ENCODE results near the gene CDH26.

The CDH26 gene

GRCh38 chr20:60048634-60049521 lies 90.7 kb downstream of the CDH26 start:
- no peak for TF ChIP-seq GATA3 (IDR thresholded peaks at IDR 0.05; ENCODE audit: low read depth, low read length)

DNA sequence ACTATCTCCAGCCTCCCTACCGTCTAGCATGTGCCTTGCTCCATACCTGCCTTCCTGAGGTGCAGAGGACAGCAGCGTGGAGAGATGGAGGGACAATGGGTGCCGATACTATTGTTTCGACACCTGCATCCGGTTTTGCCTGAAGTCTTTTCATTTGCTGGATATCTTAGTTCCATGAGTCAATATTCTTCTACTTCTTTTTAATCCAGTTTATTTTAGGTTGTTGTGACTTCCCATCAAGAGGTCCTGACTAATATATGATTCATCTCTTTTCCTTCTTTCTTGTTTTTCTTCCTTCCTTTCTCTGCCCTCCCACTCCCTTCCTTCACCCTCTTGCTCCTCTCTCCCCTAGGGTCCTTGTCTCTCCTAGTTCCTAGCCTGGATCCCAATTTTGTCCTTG lies 91.4 kb downstream of the CDH26 start:
- TF ChIP-seq GATA3 (IDR thresholded peaks at IDR 0.05; ENCODE audit: low read depth, low read length) (no peak), GATA2 (IDR thresholded peaks at IDR 0.05; ENCODE audit: low read depth, low read length) (no peak)

GRCh38 chr20:60050193-60050947 lies 92.1 kb downstream of the CDH26 start:
- no peak for TF ChIP-seq GATA3 (IDR thresholded peaks at IDR 0.05; ENCODE audit: low read depth, low read length)
- TF ChIP-seq GATA2 (IDR thresholded peaks at IDR 0.05; ENCODE audit: low read depth, low read length), result no peak

GRCh38 chr20:60051911-60052310 lies 93.7 kb downstream of the CDH26 start:
- TF ChIP-seq GATA3 (IDR thresholded peaks at IDR 0.05; ENCODE audit: low read depth, low read length) (no peak), GATA2 (IDR thresholded peaks at IDR 0.05; ENCODE audit: low read depth, low read length) (no peak)

GRCh38 chr20:60052322-60052721 lies 94.1 kb downstream of the CDH26 start:
- no peak for TF ChIP-seq GATA2 (IDR thresholded peaks at IDR 0.05; ENCODE audit: low read depth, low read length)
- no peak for TF ChIP-seq GATA3 (IDR thresholded peaks at IDR 0.05; ENCODE audit: low read depth, low read length)

DNA sequence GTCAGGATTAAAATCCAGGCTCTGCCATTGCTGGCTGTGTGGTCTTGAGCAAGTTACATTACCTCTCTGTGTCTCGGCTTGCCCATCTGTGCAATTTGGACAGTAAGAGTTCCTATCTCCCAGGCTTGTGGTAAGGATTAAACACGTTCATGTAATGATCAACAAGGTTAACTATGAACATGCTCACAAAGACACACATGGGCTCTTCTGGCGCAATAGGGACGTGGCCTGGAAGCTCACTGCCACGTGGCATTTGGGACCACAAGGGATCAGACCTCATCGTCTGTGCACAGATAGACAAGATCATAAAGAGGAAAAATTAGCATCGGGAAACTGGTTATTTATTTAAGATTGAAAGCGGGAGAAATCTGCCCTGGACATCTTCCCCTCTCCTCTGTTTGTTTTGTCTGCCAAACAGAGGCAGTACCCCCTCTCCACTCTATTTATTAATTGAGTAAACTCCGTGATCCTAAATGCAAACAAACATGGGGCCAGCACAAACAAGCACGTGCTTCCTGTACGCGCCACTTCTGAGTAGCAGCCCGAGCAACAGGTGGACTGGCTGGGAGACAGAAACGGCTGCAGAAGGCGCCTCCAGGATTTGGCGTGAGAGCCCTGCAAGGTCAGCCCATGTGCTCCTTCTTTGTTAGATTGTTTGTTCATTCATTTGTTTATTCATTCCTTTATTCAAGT lies 95.0 kb downstream of the CDH26 start:
- TF ChIP-seq GATA3 (IDR thresholded peaks at IDR 0.05; ENCODE audit: low read depth, low read length), result no peak
- TF ChIP-seq GATA2 (IDR thresholded peaks at IDR 0.05; ENCODE audit: low read depth, low read length), result no peak

- TF ChIP-seq GATA2 (IDR thresholded peaks at IDR 0.05; ENCODE audit: low read depth, low read length), result no peak
- no peak for TF ChIP-seq GATA3 (IDR thresholded peaks at IDR 0.05; ENCODE audit: low read depth, low read length)
Observed at GRCh38 chr20:60053818-60054190, 95.6 kb downstream of the CDH26 start.

DNA sequence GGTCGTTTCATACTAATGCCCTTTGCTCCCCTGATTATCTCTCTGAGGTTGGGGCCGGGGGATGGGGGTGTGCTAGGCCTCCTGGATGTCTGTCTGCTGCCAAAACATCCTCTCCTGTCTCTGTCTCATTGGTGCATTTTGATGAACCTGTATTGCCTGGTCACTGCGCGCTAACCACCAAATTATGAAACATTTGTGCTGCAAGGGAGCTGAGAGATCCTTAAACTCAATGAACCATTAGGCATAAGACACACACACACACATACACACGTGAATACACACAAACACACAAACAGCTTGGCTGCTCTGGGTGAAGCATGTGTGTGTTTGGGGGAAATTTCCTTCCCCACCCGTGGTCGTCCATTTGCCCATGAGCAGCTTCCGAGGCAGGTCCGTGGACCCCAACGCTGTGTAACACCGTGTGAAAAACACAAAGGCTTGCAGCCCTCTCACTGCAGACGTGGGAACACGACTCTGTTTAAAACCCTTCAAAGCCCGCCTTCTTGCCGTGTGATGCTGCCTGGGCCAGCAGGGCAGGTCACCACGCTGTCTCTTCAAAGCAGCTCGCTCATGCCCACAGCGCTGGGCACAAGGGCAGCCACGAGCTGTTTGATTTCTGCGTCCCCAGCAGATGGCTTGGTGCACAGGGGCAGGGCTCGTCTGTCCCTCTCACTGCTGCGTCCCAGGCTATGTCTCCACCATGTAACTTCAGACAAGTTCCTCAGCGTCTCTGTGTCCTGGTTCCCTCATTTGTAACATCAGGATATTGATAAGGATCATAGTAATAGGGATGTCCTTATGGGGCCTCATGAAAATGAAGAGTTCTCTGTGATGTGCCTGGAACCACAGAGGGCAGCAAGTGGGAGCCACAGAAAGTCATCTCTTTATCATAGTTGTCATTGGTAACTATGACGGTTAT lies 96.8 kb downstream of the CDH26 start:
- TF ChIP-seq GATA2 (IDR thresholded peaks at IDR 0.05; ENCODE audit: low read depth, low read length) (no peak), GATA3 (IDR thresholded peaks at IDR 0.05; ENCODE audit: low read depth, low read length) (no peak)

DNA sequence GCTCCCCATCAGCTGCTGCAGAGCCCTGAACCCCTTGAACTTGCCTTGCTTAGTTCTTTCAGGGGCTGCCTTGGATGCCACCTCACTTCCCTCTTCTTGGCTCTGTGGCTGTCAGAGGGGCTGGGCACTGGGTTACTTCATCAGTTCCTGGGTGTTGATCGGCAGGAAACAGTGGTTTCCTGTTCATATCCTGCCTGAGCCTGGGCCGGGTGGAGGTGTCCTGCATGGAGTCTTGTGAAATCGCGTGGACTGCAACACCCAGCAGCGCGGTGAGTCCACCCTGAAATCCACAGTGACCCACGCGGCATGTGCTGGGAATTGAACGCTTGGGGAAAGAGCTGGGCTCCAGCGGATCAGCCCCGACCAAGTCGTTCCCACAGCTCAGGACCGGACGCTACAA lies 97.5 kb downstream of the CDH26 start:
- TF ChIP-seq GATA3 (IDR thresholded peaks at IDR 0.05; ENCODE audit: low read depth, low read length) (no peak), GATA2 (IDR thresholded peaks at IDR 0.05; ENCODE audit: low read depth, low read length) (no peak)

DNA sequence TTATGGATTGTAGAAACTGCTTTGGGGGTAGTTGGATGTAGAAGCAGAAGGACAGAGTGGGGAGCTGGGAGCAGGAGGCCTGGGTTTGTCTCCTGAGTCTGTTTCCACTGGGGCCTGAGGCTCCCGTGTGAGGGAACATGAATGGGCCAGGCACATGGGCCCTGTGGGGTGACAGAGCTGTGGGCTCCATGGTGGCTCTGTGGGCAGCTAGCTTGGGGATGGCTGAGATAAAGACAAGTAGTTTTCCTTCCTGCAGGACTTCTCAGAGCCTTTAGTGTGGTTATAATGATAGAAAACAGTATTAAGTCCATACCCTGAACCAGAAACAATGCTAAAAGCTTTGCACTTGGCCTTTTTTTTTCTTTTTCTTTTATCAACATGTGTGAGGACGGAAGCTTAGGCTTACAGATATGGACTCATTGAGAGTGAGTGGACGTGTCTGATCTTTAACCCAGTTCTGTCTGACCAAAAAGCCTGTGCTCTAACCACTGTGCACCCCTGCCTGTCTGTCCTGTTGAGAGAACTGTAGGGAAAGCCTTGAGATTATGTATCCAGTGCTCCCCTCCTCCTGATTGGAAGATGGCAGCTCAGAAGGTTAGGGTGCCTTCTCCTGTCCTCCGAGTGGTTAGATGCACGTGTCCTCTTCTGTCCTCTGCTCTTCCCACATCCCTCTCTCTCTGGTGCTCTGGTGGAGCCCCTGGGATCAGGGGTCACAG lies 98.3 kb downstream of the CDH26 start:
- TF ChIP-seq GATA3 (IDR thresholded peaks at IDR 0.05; ENCODE audit: low read depth, low read length) (no peak), GATA2 (IDR thresholded peaks at IDR 0.05; ENCODE audit: low read depth, low read length) (no peak)

GRCh38 chr20:60057123-60057865 lies 99.1 kb downstream of the CDH26 start:
- TF ChIP-seq GATA3 (IDR thresholded peaks at IDR 0.05; ENCODE audit: low read depth, low read length) (no peak), GATA2 (IDR thresholded peaks at IDR 0.05; ENCODE audit: low read depth, low read length) (0 out of 2 replicates have a peak, but pooled peaks have one; percentile 13)

All from SH-SY5Y (cell line).